ENCODE data around the gene SFMBT1. TPM values are rescaled to one million over a fixed set of nuclear protein-coding genes. Genes with fewer than 3 reads are reported as not detected.

Gene SFMBT1
- total and polyA plus RNA-seq, 2 donors from 2014 or later = 3.4 to 16.0 TPM

GRCh38 chr3:52891164-52891563, 154.7 kb downstream of the SFMBT1 start:
- peak in 2 of 5 donors; percentile 33 to 36 for DNase-seq

GRCh38 chr3:52890735-52891134, 155.1 kb downstream of the SFMBT1 start:
- DNase-seq (no peak), FAIRE-seq (no peak)
- TF ChIP-seq CTCF (IDR thresholded peaks at IDR 0.05; ENCODE audit: borderline replicate concordance, extremely low read depth, insufficient read depth) = no peak
- Histone ChIP-seq H3K9me3 (ENCODE audit: control insufficient read depth in 2 of 3, insufficient read depth in 1 of 3, low read length in 3 of 3) (no peaks in the 10 kb centered on the region), H3K4me3 (ENCODE audit: low read length in 3 of 3) (no peak overlapping the region), H3K9ac (ENCODE audit: low read length in 3 of 3) (no peak overlapping the region), H3K36me3 (ENCODE audit: control insufficient read depth in 2 of 3, insufficient read depth in 3 of 3, low read length in 3 of 3) (no peaks in the 10 kb centered on the region), H3K27ac (ENCODE audit: low read depth in 2 of 2, low read length in 2 of 2) (peak overlapping the region in 1 of 2 donors; percentile 76), H3K4me1 (ENCODE audit: control insufficient read depth in 2 of 3, insufficient read depth in 2 of 3, low read depth in 1 of 3, low read length in 3 of 3) (peaks cover 0 to 35% (median 16%) of the 10 kb centered on the region in 3 donors), H3K27me3 (ENCODE audit: control insufficient read depth, insufficient read depth, low read length) (no peaks in the 10 kb centered on the region)
- intact Hi-C loops (cut with DNase I) = no loop called here

More at GRCh38 chr3:52891164-52891563, 154.7 kb downstream of the SFMBT1 start:
- FAIRE-seq = no peak
- Histone ChIP-seq H3K9ac (ENCODE audit: low read length in 3 of 3) (no peak overlapping the region), H3K27ac (ENCODE audit: low read depth in 2 of 2, low read length in 2 of 2) (peak overlapping the region; percentile 63 to 76), H3K27me3 (ENCODE audit: control insufficient read depth, insufficient read depth, low read length) (no peaks in the 10 kb centered on the region), H3K4me1 (ENCODE audit: control insufficient read depth in 2 of 3, insufficient read depth in 2 of 3, low read depth in 1 of 3, low read length in 3 of 3) (peaks cover 0 to 39% (median 16%) of the 10 kb centered on the region in 3 donors), H3K4me3 (ENCODE audit: low read length in 3 of 3) (no peak overlapping the region), H3K9me3 (ENCODE audit: control insufficient read depth in 2 of 3, insufficient read depth in 1 of 3, low read length in 3 of 3) (no peaks in the 10 kb centered on the region), H3K36me3 (ENCODE audit: control insufficient read depth in 2 of 3, insufficient read depth in 3 of 3, low read length in 3 of 3) (no peaks in the 10 kb centered on the region)
- intact Hi-C loops (cut with DNase I) = no loop called here
- TF ChIP-seq CTCF (IDR thresholded peaks at IDR 0.05; ENCODE audit: borderline replicate concordance, extremely low read depth, insufficient read depth) = no peak

DNA sequence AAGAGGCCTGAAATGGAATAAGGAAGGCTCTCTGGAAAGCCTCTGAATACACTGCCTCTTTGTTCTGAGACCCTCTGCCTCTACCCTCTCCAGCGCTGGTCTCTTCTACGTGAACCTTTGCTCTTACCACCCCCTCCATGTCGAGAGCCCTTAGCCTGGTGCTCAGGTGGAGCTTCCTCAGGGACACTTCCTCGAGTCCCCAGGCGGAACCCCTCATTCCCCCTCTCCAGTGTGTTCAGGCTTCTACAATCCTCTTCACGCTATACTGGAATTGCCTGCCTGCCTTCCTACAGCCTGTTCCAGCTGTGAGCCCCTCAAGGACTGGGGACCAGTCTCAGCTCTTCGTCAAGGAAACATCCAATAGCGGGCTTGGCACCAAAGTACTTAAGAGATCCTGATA, 156.0 kb downstream of the SFMBT1 start:
- intact Hi-C loops (cut with DNase I) = no loop called here
- FAIRE-seq (no peak), DNase-seq (no peak)
- peaks cover 0 to 32% (median 16%) of the 10 kb centered on the region in 3 donors for H3K4me1 ChIP-seq (ENCODE audit: control insufficient read depth in 2 of 3, insufficient read depth in 2 of 3, low read depth in 1 of 3, low read length in 3 of 3)
- H3K27ac ChIP-seq (ENCODE audit: low read depth in 2 of 2, low read length in 2 of 2) = no peak overlapping the region
- no peaks in the 10 kb centered on the region for H3K27me3 ChIP-seq (ENCODE audit: control insufficient read depth, insufficient read depth, low read length)
- TF ChIP-seq CTCF (IDR thresholded peaks at IDR 0.05; ENCODE audit: borderline replicate concordance, extremely low read depth, insufficient read depth) = no peak
- H3K9ac ChIP-seq (ENCODE audit: low read length in 3 of 3) = no peak overlapping the region
- no peaks in the 10 kb centered on the region for H3K9me3 ChIP-seq (ENCODE audit: control insufficient read depth in 2 of 3, insufficient read depth in 1 of 3, low read length in 3 of 3)
- H3K4me3 ChIP-seq (ENCODE audit: low read length in 3 of 3) = no peak overlapping the region
- H3K36me3 ChIP-seq (ENCODE audit: control insufficient read depth in 2 of 3, insufficient read depth in 3 of 3, low read length in 3 of 3) = no peaks in the 10 kb centered on the region

DNA sequence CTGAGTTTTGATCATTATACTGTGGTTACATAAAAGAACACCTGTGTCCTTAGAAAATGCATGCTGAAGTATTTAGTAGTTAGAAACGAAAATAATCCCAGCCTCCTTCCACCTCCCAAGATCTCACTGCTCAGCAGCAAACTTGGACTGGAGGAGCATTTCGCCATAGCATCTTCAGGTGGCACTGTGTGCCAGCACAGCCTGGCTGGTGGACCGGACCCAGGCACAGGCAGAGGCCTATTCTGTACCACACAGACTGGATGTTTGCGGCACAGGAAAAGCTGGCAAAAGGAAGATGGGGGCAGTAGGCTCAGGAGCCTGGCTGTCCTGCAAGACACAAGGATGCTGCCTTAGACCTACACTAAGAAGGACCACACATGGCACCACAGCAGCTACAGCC, 158.7 kb downstream of the SFMBT1 start:
- Histone ChIP-seq H3K27me3 (ENCODE audit: control insufficient read depth, insufficient read depth, low read length) (no peaks in the 10 kb centered on the region), H3K27ac (ENCODE audit: low read depth in 2 of 2, low read length in 2 of 2) (no peak overlapping the region), H3K4me1 (ENCODE audit: control insufficient read depth in 2 of 3, insufficient read depth in 2 of 3, low read depth in 1 of 3, low read length in 3 of 3) (peaks cover 0 to 19% (median 8%) of the 10 kb centered on the region in 3 donors), H3K9ac (ENCODE audit: low read length in 3 of 3) (no peak overlapping the region), H3K4me3 (ENCODE audit: low read length in 3 of 3) (no peak overlapping the region), H3K36me3 (ENCODE audit: control insufficient read depth in 2 of 3, insufficient read depth in 3 of 3, low read length in 3 of 3) (no peaks in the 10 kb centered on the region), H3K9me3 (ENCODE audit: control insufficient read depth in 2 of 3, insufficient read depth in 1 of 3, low read length in 3 of 3) (no peaks in the 10 kb centered on the region)
- DNase-seq (no peak), FAIRE-seq (no peak)
- intact Hi-C loops (cut with DNase I) = no loop called here
- no peak for TF ChIP-seq CTCF (IDR thresholded peaks at IDR 0.05; ENCODE audit: borderline replicate concordance, extremely low read depth, insufficient read depth)
